T1000 (cell line): ENCODE data around the gene CTRB1.

Source experiments
- DNase-seq: peaks from one replicate; lab custom pipeline; 2025; ENCODE audit warnings: mixed read lengths; lab: John Stamatoyannopoulos, UW

Gene CTRB1

GRCh38 chr16:75218256-75219076, at the start of gene CTRB1:
Gene CTRB1, plus strand, starts transcription at chr16:75218988. Its CDS starts 20 bp downstream, at chr16:75219008.
- DNase-seq, result no peak

DNA sequence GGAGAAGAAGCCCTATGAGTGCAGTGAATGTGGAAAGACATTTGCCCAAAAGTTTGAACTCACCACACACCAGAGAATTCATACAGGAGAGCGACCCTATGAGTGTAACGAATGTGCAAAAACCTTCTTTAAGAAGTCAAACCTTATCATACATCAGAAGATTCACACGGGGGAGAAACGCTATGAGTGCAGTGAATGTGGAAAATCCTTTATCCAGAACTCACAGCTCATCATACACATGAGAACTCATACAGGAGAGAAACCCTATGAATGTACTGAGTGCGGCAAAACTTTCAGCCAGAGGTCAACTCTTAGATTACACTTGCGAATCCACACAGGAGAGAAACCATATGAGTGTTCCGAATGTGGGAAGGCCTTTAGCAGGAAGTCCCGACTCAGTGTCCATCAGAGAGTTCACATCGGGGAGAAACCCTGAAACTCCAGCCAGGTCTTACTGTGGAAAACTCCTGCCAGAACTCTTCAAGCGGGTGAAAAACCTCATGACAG, 48.8 kb upstream of the CTRB1 start:
- no peak for DNase-seq

- DNase-seq, result no peak
Observed at GRCh38 chr16:75172578-75172977, 46.2 kb upstream of the CTRB1 start.

- DNase-seq, result no peak
Observed at GRCh38 chr16:75175074-75175473, 43.7 kb upstream of the CTRB1 start.

DNA sequence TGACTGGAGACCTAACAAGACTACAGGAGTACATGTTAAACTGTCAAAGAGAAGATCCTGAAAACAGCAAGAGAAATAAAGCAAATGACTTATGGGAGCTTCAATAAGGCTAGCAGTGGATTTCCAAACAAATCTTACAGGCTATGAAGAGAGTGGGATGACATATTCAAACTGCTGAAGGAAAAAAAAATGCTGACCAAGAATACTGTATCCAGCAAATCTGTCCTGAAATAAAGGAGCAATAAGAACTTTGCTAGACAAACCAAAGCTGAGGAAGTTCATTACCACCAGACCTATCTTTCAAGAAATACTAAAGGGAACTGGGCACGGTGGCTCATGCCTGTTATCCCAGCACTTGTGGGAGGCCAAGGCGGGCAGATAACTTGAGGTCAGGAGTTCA, 41.9 kb upstream of the CTRB1 start:
- no peak for DNase-seq

DNA sequence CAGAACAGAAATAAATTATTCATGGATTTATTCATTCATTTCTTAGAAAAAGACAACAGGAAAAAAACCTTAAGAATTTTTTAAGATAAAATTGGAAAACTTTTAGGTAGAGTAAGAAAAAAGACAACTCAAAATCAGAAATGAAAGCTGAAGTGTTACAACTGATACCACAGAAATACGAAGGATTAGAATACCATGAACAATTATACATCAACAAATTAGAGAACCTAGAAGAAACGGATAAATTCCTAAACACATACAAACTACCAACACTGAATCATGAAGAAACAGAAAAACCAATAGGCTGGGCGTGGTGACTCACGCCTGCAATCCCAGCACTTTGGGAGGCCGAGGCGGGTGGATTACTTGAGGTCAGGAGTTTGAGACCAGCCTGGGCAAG, 39.6 kb upstream of the CTRB1 start:
- DNase-seq, result no peak

DNA sequence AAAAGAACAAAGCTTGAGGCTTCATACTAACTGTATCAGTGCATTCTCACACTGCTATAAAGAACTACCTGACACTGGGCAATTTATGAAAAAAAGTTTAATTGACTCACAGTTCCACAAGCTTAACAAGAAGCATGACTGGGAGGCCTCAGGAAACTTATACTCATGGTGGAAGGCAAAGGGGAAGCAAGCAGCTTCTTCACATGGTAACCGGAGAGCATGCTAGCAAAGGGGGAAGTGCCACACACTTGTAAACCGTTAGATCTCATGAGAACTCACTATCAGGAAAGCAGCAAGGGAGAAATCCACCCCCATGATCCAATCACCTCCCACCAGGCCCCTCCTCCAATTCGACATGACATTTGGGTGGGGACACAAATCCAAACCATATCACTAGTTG, 37.2 kb upstream of the CTRB1 start:
- DNase-seq, result no peak

- DNase-seq, result no peak
Observed at GRCh38 chr16:75188832-75189477, 29.8 kb upstream of the CTRB1 start.

- DNase-seq, result no peak
Observed at GRCh38 chr16:75189638-75190245, 29.0 kb upstream of the CTRB1 start.

DNA sequence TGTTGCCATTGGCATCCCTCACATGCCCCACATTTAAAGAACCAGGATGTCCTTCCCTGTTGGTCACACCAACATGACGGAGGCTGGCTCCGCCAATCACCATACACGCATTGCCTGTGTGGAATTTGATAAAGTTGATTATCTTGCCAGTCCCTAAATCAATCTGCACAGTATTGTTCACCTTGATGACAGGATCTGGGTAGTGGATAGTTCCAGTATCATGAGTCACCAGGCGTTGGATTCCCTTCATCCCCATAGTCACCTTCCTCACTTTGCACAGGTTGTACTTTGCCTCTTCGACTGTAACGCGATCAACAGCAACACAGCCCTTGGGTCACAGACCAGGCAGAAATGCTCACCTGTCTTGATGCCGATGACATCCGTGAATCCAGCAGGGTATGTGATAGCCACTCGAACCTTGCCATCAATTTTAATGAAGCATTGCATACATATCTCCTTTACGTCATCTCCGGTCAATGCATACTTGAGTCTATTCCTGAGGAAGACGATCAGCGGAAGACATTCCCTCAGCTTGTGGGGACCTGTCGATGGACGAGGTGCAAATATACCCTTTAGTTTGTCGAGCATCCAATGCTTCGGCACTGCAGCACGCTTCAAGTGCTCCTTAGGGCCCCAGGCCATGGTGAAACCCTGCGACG, 26.1 kb upstream of the CTRB1 start:
- no peak for DNase-seq

GRCh38 chr16:75193265-75193650, 25.5 kb upstream of the CTRB1 start:
- no peak for DNase-seq

DNA sequence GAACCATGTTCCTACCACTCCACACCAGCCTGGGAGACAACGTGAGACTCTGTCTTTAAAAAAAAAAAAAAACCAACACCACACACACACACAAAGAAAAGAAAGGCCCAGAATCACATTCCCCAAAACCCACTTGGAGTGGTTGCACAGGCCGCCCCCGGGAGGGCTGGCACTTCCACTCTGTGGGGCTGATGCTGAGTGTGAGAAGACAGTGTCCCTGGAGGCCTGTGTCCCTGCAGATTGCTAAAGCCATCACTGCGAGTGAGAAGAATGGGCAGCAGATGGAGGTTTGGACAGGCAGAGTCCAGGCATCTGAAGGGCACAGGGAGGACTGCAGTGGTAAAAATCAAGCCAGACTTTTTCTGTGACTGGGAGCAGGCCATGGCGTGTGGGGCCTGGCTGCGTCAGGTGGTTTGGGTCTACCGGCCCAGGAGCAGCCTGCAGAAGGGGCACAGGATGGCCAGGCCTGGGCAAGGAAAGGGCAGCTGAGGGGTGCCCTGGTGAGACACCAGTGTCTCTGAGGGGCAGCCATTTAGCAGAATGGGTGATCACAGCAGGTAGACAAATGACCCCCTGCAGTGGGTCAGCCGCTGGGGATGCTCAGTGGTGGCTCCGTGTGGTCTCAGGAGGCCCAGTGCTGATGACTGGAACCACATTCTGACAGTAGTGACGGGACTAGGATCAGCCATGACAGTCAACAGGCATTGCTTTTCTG, 24.9 kb upstream of the CTRB1 start:
- no peak for DNase-seq

GRCh38 chr16:75195811-75196790, 22.7 kb upstream of the CTRB1 start:
- no peak for DNase-seq

DNA sequence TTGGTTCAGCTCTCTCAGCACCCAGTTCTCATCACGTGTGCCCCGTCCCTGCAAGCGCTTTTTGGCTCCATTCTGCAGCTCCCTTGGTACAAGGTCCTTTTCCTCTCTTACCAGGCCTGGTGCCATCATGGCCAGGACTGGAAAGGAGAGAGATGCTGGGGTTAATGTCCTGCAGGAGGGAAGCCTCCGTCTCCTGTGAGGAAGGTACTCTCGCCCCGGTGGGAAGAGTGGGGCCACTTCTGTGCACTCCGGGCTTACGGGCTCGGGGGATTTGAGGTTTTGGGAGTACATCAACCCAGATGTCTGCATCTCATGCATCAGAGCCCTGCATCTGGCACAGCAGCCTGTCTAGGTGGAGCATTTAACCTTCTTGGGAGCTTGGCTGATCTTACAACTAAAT, 22.0 kb upstream of the CTRB1 start:
- no peak for DNase-seq

- no peak for DNase-seq
Observed at GRCh38 chr16:75197522-75198134, 21.2 kb upstream of the CTRB1 start.

DNA sequence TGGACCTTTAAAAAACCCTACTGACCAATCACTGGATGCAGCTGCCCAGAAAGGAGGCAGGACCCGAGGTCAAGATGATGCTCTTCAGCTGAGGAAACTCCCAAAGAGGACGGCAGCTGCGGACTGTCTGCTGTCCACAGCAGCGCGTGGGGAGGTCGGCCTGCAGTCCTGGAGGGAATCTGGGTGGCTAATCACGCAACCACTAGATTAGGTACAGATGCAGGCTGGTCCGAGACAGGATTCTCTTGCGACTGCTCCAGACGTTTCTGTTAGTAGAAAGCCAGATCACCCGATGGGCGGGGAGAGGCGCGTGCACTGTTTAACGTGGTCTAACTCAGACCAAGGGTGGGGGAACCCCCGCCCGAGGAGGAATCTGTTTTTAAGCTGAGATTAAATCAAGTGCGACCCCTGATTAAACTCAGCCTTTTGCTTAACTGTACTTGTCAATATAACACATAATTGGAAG, 20.6 kb upstream of the CTRB1 start:
- no peak for DNase-seq

DNA sequence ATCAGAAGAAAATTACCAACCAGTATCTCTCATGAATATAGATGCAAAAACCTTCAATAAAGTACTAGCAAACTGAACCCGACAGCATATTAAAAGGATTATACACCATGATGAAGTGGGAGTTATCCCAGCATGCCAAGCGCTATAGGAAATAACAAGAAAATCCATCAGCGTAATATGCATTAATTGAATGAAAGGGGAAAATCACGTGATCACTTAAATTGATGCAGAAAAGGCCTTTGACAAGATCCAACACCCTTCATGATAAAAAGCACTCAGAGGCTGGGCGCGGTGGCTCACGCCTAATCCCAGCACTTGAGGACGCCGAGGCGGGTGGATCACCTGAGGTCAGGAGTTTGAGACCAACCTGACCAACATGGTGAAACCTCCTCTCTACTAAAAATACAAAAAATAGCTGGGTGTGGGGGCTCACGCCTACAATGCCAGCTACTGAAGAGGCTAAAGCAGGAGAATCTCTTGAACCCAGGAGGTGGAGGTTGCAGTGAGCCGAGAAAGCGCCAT, 16.7 kb upstream of the CTRB1 start:
- no peak for DNase-seq

DNA sequence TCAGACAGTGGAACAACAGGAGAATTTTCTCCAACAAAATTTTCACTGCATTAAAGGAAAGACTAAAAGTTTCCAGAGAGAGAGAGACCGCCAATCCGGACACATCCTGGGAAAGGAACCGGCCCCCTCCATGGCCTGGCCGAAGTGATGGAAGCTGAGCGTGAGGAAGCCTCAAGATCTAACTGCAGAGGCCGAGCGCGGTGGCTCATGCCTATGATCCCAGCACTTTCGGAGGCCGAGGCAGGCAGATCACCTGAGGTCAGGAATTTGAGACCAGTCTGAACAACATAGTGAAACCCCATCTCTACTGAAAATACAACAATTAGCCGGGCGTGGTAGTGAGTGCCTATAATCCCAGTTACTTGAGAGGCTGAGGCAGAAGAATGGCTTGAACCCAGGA, 15.7 kb upstream of the CTRB1 start:
- no peak for DNase-seq

- no peak for DNase-seq
Observed at GRCh38 chr16:75203667-75204409, 14.9 kb upstream of the CTRB1 start.
